Stimulated activated naive CD4-positive, alpha-beta T cell (primary cell): ENCODE results near the gene PRELID3B.

Source experiments
- DNase-seq, 6 experiments: peaks; one replicate each; lab custom pipeline; 2025; lab: John Stamatoyannopoulos, UW

PRELID3B gene

DNA sequence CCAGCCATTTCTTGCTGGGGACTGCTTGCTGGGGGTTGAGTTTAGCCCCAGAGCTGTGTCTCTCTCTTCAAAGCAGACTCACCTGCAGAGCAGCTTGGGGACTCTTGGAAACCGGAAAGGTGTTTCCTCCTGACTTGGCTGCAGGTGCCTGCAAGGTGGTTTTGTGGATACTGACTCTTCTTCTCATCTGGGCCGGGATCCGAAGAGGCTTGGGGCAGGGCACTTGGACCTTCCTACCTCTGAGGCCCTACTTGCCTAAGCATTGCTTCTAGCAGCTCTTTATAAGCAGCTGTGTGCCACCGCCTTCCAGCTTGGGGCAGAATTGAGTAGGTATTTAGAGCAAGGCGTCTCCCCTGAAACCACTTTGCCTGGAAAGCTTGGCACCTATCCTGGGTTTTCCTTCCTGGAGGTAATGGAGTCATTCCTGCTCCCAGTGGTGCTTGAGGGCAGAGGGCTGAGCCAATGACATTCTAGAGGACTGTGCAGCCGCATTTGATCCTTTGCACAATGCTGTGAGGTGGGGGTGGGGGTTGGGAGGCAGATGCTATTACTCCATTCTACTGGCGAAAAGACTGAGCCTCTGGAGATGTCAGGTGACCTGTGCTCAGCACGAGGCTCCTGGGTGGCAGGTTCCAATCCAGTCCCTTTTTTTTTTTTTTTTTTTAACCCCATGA is 32.1 kb downstream of the PRELID3B start:
- no peak for DNase-seq

- no peak for DNase-seq
These were observed 33.8 kb downstream of the PRELID3B start for GRCh38 chr20:59008715-59009336.

GRCh38 chr20:59007665-59008511 is 34.7 kb downstream of the PRELID3B start:
- DNase-seq, result no peak

DNA sequence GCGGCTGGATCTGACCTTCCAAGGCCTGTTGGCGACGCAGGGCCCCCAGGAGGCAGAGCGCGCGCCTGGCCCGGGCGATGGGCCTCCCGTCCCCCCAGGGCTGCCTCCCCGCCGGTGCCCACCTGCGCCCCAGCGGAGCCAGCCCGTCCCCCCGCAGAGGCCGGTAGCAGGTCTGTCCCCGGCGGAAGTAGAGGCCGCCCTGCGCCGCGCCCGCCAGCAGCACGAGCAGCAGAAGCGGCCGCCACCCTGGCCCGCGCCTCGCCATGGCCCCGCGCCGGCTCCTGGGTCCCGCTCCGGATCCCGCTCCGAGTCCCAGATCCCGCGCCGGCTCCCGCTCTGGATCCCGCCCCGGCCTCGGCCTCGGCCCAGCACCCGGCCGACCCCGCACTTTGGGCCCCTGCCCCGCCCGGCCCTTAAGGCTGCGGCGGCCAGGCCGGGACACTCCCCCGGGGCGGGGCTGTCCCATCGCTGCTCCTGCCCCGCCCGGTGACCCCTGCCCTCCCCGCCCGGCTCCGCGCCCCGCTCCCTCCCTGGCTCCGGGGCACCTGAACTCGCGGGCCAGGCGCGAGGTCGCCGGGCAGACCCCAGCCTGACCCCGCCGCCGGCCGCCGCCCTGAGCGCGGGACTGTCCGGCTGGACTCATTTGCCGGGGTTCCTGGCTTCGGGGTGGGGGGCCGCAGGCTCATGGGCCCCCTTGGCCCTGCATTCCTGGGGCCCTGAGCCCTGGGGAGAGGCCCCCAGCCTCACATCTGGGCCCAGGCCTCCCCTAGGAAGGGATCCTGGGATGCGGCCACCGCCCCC is 35.5 kb downstream of the PRELID3B start, which contains the start of gene CTSZ:
Gene CTSZ (minus strand): TSS at position 391 of the 801 bp plus-strand sequence. CDS start 126 bp downstream, at position 265.
- DNase-seq, result peak in 5 of 6 experiments; percentile 11 to 23 (median 19)

DNA sequence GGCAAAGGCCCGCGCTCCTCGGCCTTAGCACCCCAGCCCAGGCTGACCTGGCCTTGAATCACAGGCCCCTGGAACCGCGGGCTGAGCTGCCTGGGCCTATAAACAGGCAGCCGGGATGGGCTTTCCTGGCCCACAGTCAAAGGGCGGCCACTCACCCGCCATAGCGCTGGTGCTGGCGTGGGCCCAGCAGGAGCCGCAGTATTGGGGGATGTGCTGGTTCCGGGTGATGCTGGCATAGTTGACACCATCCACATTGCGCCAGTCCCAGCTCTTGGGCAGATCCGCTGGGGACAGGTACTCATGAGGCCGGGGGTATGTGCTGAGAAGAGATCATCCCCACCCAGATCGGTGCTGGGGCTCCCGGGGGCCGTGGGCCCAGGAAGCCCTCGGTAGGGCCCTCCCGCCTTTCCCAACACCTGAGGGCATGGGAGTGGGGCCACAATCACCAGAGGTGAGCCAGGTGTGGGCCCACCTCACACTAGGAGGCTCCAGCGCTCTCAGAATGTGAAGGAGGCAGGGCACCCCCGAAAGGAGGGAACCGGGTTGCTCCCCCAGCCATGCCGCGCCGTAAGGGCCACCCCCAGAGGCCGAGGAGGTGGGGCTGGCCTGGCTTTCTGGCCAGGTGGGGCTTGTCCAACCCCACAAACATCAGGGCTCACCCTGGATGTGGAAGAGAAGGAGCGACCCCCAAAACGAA is 36.3 kb downstream of the PRELID3B start:
- DNase-seq, result peak in 1 of 6 experiments; percentile 20

DNA sequence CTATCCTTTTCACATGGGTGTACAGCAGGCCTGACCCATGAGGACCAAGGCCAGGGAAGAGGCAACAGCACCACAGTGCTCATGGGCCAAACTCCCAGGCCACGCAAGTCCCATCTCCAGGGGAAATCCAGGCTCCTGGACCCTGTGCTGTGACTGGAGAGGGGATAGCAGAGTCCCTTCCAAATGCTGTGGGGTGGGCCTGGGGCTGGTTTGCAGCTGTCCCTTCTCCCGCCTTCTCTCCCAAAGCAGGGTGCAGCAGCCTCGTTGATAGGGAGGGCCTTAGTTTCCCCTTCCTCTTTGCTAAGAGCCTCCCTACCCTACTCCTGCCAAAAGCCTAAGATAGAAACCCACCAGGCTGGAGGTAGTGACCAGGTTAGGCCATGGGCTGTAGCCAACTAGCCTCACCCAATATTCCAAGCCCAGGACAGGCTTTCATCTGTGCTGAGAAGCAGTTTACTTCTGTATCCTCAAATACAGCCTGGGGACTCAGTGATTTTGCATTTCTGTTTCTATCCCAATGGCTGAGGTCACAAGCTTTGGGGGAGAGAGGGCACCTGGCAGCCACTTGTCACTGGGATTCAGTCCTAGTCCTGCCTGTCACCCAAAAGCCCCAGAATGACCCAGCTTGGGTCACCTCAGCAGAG is 36.9 kb downstream of the PRELID3B start:
- no peak for DNase-seq

DNA sequence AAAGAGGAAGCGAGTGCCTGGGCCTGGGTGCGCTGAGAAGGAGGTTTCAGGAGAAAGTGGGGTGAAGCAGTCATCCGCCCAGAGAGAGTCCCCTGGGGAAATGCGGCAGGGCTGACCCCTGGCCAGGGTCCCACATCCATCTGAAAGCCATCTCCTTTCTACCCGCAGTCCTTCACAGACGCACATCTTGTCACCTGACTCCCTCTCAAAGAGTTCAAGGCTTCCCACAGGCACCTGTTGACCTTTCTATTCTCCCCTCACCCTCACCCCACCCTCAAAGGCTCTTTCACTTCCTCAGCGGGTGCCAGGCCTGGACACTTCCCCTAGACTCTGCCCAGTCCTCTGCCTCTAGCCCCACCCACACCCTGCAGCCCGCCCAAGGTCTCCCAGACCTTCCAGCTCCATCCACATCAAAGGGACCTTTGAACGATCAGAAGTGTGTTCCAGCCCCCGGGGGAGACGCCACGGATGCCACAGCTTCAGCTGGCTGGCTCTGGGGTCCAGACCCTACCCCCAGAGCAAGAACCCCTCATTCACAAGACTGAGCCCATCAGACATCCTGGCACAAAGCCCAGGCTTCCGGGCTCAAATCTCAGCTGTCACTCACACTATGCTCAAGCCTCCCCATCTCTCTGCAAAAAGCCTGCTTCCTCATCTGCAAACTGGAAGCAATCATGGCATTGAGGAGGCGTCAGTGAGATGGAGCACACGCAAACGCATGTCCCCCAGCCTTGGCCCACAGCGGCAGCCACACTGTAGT is 37.6 kb downstream of the PRELID3B start:
- peak; percentile 18 to 57 (median 42) for DNase-seq

DNA sequence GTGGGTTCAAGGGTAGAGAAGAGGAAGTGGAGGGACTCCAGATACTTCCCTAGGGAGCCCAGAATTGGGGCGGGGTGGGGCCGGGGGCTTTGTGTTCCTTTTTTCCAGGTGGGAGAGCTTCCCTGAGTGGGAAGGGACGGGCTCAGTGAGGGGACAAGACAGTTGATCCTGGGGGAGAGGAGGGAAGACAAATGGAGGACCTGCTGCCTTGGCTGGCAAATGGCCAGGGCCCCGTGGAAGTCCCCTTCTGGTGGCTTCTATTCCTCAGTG is 38.2 kb downstream of the PRELID3B start:
- DNase-seq, result peak in 2 of 6 experiments; percentile 50 to 60

DNA sequence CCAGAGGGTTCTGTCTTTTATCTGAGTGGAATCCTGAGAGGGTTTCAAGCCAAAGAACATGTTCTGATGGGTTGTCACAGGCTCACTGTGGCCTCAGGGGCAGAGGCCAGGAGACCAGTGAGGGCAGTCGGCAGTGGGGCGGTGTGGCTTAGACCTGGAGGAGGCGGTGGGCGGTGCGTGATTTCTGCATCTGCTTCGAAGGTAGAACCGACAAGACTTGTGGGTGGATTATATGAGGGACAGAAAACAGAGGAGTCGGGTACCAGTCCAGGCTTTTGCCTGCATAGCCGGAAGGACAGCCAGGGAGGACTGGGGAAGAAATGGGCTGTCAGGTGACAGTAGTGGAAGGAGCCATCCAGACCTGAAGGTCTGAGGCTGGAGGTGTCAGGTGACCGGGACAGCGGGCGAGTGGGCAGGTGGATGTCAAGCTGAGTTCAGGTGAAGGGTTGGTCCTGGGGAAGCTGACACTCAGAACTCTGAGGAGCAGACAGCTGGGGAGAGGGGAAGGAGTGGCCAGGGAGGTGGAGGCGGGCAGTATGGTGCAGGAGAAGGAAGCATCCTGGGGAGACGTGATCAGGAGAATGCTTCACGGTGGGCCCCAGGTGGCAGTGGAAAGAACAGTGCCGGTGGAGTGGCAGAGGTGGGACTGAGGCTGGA is 38.6 kb downstream of the PRELID3B start:
- DNase-seq, result no peak

- no peak for DNase-seq
These were observed 39.6 kb downstream of the PRELID3B start for GRCh38 chr20:59002874-59003399.

- no peak for DNase-seq
These were observed 40.2 kb downstream of the PRELID3B start for GRCh38 chr20:59002388-59002787.

DNA sequence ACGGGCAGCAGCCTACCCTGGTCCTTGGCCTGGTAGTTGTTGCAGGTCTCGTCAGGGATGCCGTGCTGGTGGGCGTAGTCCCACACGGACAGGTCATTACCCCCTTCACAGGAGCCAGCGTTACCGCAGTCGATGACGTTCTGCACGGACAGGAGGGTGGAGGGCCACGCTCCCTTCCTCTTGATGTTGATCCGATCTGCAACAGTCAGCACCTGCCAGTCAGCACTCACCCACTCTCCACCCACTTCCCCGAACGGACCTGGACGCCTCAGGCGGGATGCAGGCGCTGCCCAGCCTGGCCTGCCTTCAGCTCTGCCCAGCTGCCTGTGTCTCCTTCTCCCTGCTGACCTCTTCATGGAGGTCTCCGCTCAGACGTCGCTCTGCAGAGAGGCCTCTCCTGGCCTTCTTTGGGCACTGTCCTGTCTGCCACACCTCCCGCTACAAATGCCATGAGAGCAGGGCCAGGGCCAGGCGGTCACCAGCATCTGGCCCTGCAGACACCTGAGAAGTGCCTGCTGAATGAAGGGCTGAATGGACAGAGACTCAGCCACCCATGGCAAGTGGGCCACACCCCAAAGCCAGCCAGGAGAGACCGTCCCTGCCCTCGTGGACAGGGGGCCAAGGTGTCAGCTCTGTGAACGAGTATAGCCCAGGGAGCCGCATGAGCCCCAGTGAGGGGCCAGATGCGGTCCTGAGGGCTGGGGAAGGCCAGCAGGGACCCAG is 41.0 kb downstream of the PRELID3B start:
- no peak for DNase-seq

DNA sequence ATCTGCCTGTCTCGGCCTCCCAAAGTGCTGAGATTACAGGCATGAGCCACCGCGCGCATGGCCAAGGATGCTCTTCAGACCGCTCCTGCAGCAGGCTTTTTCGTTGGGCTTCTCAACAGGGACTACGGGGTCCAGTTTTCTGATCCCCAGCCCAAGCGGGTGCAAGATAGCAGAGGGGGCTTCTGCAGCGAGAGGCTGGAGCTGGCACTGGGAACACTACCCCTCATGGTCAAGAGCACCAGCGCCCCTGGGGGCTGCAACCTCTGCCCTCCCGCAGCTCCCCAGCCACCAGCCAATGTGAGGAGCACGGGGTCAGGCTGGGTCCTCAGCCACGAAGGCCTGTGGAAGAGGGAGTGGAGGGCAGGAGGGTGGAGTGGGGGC is 41.5 kb downstream of the PRELID3B start:
- DNase-seq, result no peak

DNA sequence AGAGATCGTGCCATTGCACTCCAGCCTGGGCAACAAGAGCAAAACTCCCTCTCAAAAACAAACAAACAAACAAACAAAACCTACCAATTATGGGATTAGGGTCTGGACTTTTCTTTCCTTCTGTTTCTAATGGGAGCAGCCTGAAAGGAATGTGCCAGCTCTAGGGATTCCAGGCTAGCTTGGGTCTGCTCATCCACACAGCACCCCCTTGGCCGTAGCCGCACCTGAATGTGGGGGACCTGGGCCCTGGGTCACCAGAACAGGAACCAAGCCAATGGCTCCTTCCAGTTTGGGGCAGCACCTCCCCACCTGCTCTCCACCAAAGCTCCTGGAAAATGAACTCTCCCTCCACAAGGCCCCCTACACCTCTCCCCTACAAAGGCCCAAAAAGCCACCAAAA is 42.3 kb downstream of the PRELID3B start:
- DNase-seq, result no peak

DNA sequence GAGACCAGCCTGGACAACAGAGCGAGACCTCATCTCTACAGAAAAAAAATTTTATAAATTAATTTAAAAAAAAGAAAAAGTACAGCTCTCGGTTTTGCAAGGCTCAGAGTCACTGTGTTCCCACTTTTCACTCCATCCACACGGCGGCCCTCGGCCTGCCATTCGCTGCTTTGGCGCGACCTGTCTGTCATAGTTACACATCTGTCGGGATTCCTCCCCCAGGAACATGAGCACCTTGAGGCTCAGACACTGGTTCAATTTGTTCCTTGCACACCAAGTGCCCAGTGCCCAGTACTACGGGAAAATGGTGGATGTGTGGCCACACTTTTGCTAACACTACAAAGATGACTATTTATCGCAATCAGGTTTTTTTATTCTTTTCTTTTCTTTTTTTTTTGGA is 43.9 kb downstream of the PRELID3B start:
- no peak for DNase-seq

DNA sequence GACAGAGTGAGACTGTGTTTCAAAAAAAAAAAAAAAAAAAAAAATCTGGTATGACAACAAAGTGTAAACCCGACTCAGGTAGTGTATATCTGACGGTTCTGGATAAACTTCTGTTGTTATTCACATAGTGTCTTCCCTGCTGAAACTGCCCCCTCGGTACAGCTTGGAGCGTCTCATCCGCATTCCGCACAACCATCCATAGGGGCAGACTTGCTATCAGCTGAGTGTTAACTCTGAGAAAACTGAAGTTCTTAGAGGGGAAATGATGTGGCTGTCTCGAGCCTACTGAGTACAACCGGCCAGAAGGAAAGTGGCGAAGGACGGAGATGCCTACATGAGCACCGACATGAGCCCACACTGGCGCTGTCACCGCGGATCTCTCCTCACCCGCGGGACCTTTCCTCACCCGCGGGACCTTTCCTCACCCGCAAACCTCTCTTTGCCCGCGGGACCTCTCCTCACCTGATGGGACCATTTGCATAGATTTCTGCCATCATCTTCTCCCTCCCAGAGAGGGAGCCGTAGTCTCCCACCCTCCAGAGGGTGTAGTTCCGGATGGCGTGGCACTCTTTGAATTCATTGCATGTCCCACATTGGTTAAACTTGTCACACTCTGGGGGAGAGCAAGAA is 45.3 kb downstream of the PRELID3B start:
- no peak for DNase-seq

DNA sequence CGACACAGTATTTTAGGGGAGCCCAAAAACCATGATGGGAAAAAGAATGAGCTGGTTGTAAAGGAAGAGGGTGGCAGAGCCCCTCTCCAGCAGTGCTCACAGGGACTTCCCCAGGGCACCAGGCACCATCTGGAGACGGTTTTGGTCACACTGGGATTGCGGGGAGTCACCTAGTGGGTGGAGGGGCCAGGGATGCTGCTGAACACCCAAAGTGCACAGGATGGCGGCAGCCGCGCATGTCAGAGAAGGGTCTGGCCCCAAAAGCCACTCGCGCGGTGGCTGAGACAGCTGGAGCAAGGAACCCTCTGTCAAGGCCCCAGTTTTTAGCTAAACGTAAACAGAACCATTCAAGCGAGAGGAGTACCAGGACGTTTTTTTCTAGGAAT is 46.4 kb downstream of the PRELID3B start:
- no peak for DNase-seq

GRCh38 chr20:58995461-58996225 is 46.9 kb downstream of the PRELID3B start:
- no peak for DNase-seq
